HCT116 (cell line): ENCODE measurements around the gene ADARB2. TPM values are rescaled to one million over a fixed set of nuclear protein-coding genes. Genes with fewer than 3 reads are reported as not detected.
"Not testable (repeated sequence)": the region's sequence is repeated elsewhere in the genome, so short reads cannot be mapped to it uniquely, and the experiment has no call there.

Experiments
- ATAC-seq: fragments of 200-7000 bp; cut with Tn5 transposase; 2 replicates; pipeline ENCODE4 v1.9.1; 2020; ENCODE audit warnings: mild to moderate bottlenecking, moderate library complexity
- BruUV-seq: library from RNA; stranded (reverse); fragments of 400-500 nt; replicated peaks from 2 replicates; lab custom pipeline; 2021; lab: Mats Ljungman, UMichigan
- CTCF ChIA-PET: fragments of 300-600 bp; sonication (Branson Sonifier 250); formaldehyde crosslinking; loops from one replicate; lab custom pipeline; 2021; ENCODE audit warnings: antibody characterized with exemption; lab: Charles Lee
- POLR2A ChIA-PET: fragments of 300-600, 350-600 bp; sonication (Branson Sonifier 250); formaldehyde crosslinking; loops from one replicate; lab custom pipeline; 2021; ENCODE audit warnings: antibody characterized with exemption; lab: Charles Lee
- RAD21 ChIA-PET, 2 experiments: fragments of 300-600 bp; sonication (Branson Sonifier 250); formaldehyde crosslinking; loops; one replicate each; lab custom pipeline; 2023; ENCODE audit warnings: low total read pairs in 2 of 2; ENCODE audit not compliant: uncharacterized antibody in 2 of 2, unreplicated experiment in 2 of 2, low non-redundant PET in 1 of 2; lab: Charles Lee
- DNase-seq: peaks from one replicate; pipeline ENCODE4 v3.0.0-alpha.2; 2010; ENCODE audit warnings: low read depth, low spot score
- H2AFZ ChIP-seq: fragments of 200-600 bp; shearing (Covaris generic), sonication (generic); 2 replicates; pipeline ENCODE4 v1.6.1; 2017; ENCODE audit warnings: low read depth, mixed run types, mixed read lengths, antibody characterized with exemption, low read length; ENCODE audit not compliant: poor library complexity, severe bottlenecking
- H3K27ac ChIP-seq: 2 replicates; pipeline ENCODE4 v1.5.1; 2012; ENCODE audit warnings: low read depth, low read length
- H3K27me3 ChIP-seq: fragments of 200-600 bp; sonication (generic); 2 replicates; pipeline ENCODE4 v1.6.1; 2016; ENCODE audit warnings: mixed run types, low read length, mixed read lengths; ENCODE audit not compliant: insufficient read depth
- H3K36me3 ChIP-seq, 2 experiments: fragments of 200-500 bp in 1 of 2; fragments of 200-600 bp in 1 of 2; sonication (Bioruptor generic) in 1 of 2; sonication (generic) in 1 of 2; 2 replicates each; pipeline versions ENCODE4 v1.5.1 to v1.6.1; 2014 to 2016; ENCODE audit warnings: low read length in 2 of 2, inconsistent platforms in 1 of 2, mixed read lengths in 1 of 2, mixed run types in 1 of 2; ENCODE audit not compliant: insufficient read depth in 2 of 2, control insufficient read depth in 1 of 2
- H3K4me1 ChIP-seq, 2 experiments: fragments of 200-600 bp in 1 of 2; sonication (generic) in 1 of 2; 2 replicates each; pipeline versions ENCODE4 v1.5.1 to v1.6.1; 2012 to 2017; ENCODE audit warnings: low read length in 2 of 2, inconsistent platforms in 1 of 2, mild to moderate bottlenecking in 1 of 2, mixed read lengths in 1 of 2, mixed run types in 1 of 2, moderate library complexity in 1 of 2; ENCODE audit not compliant: insufficient read depth in 2 of 2, control insufficient read depth in 1 of 2
- H3K4me2 ChIP-seq: fragments of 200-600 bp; sonication (generic); 2 replicates; pipeline ENCODE4 v1.6.1; 2017; ENCODE audit warnings: mixed run types, low read length, mixed read lengths
- H3K4me3 ChIP-seq, 2 experiments: fragments of 200-600 bp in 1 of 2; sonication (generic) in 1 of 2; replicated peaks in 1 of 2; 2 replicates each; pipeline ENCODE4 v1.5.1; 2011 to 2016; ENCODE audit warnings: low read length in 2 of 2, control low read depth in 1 of 2, low read depth in 1 of 2, mild to moderate bottlenecking in 1 of 2, mixed read lengths in 1 of 2, mixed run types in 1 of 2
- H3K79me2 ChIP-seq: fragments of 200-600 bp; sonication (generic); 2 replicates; pipeline ENCODE4 v1.6.1; 2017; ENCODE audit warnings: mild to moderate bottlenecking, mixed run types, low read length, moderate library complexity, mixed read lengths; ENCODE audit not compliant: insufficient read depth
- H3K9ac ChIP-seq: fragments of 200-600 bp; sonication (generic); 2 replicates; pipeline ENCODE4 v1.6.1; 2016; ENCODE audit warnings: low read length, mixed read lengths
- H3K9me2 ChIP-seq: fragments of 200-600 bp; sonication (generic), shearing (Covaris generic); 2 replicates; pipeline ENCODE4 v1.6.1; 2017; ENCODE audit warnings: mixed run types, mild to moderate bottlenecking, moderate library complexity; ENCODE audit not compliant: insufficient read depth
- H3K9me3 ChIP-seq, 2 experiments: fragments of 200-500 bp in 1 of 2; fragments of 200-600 bp in 1 of 2; sonication (Bioruptor generic) in 1 of 2; sonication (generic) in 1 of 2; 2 replicates each; pipeline ENCODE4 v1.6.1; 2014 to 2017; ENCODE audit warnings: low read length in 2 of 2, mixed read lengths in 2 of 2, inconsistent platforms in 1 of 2, low read depth in 1 of 2, mild to moderate bottlenecking in 1 of 2, mixed run types in 1 of 2, moderate library complexity in 1 of 2; ENCODE audit not compliant: control insufficient read depth in 1 of 2, insufficient read depth in 1 of 2
- H4K20me1 ChIP-seq: fragments of 200-600 bp; sonication (generic), shearing (Covaris generic); 2 replicates; pipeline ENCODE4 v1.6.1; 2017; ENCODE audit warnings: mixed run types, mild to moderate bottlenecking, moderate library complexity; ENCODE audit not compliant: insufficient read depth
- EGR1 ChIP-seq: IDR thresholded peaks from 2 replicates; pipeline ENCODE4 v1.6.1; 2012; ENCODE audit warnings: low read depth
- EZH2 ChIP-seq: fragments of 200-600 bp; sonication (generic); IDR thresholded peaks from 2 replicates; pipeline ENCODE4 v1.6.1; 2017; ENCODE audit warnings: antibody characterized with exemption, mixed run types
- JUND ChIP-seq: IDR thresholded peaks from 2 replicates; pipeline ENCODE4 v1.6.1; 2012
- POLR2AphosphoS5 ChIP-seq: IDR thresholded peaks from 2 replicates; pipeline ENCODE4 v1.6.1; 2011; ENCODE audit warnings: mild to moderate bottlenecking, low read depth, low read length, moderate library complexity
- SRF ChIP-seq: IDR thresholded peaks from 2 replicates; pipeline ENCODE4 v1.6.1; 2012; ENCODE audit warnings: low read depth
- TCF7L2 ChIP-seq: IDR thresholded peaks from 2 replicates; pipeline ENCODE4 v1.7.0; 2011; ENCODE audit warnings: borderline replicate concordance, inconsistent platforms; ENCODE audit not compliant: insufficient read depth, insufficient read length; ENCODE audit errors: extremely low read depth
- YY1 ChIP-seq: IDR thresholded peaks from 2 replicates; pipeline ENCODE4 v1.6.1; 2011; ENCODE audit warnings: low read length, low read depth, moderate library complexity, mild to moderate bottlenecking; ENCODE audit not compliant: insufficient replicate concordance; ENCODE audit errors: extremely low read depth
- ZFX ChIP-seq: fragments of 450-650 bp; IDR thresholded peaks from 2 replicates; pipeline ENCODE4 v1.6.1; 2017
- ZNF274 ChIP-seq: fragments of 200-500 bp; sonication (Bioruptor generic); IDR thresholded peaks from 2 replicates; pipeline ENCODE4 v1.6.1; 2014; ENCODE audit warnings: mild to moderate bottlenecking, low read depth, low read length, inconsistent platforms
- intact Hi-C: fragments of 100-400 bp; cut with micrococcal nuclease; formaldehyde crosslinking; loops from 2 replicates; pipeline ENCODE4 v1.10.0; 2022
- total RNA-seq: library from RNA; stranded (reverse); gene quantifications from one replicate; pipeline ENCODE4 v1.2.1, GENCODE V29; 2021; ENCODE audit not compliant: unreplicated experiment
- TF ChIP-seq, protein P1 (sequence below): IDR thresholded peaks from 2 replicates; pipeline ENCODE4 v1.6.1; 2011; ENCODE audit warnings: mild to moderate bottlenecking, low read length, moderate library complexity; ENCODE audit not compliant: insufficient replicate concordance; ENCODE audit errors: extremely low read depth
- TF ChIP-seq, protein P2 (sequence below): IDR thresholded peaks from 2 replicates; pipeline ENCODE4 v1.6.1; 2012
- TF ChIP-seq, protein P3 (sequence below): IDR thresholded peaks from 2 replicates; pipeline ENCODE4 v1.6.1; 2012; ENCODE audit warnings: low read depth

The ADARB2 gene
- total RNA-seq, 1 experiment from 2014 or later, result not detected

- TF ChIP-seq, protein P1, sequence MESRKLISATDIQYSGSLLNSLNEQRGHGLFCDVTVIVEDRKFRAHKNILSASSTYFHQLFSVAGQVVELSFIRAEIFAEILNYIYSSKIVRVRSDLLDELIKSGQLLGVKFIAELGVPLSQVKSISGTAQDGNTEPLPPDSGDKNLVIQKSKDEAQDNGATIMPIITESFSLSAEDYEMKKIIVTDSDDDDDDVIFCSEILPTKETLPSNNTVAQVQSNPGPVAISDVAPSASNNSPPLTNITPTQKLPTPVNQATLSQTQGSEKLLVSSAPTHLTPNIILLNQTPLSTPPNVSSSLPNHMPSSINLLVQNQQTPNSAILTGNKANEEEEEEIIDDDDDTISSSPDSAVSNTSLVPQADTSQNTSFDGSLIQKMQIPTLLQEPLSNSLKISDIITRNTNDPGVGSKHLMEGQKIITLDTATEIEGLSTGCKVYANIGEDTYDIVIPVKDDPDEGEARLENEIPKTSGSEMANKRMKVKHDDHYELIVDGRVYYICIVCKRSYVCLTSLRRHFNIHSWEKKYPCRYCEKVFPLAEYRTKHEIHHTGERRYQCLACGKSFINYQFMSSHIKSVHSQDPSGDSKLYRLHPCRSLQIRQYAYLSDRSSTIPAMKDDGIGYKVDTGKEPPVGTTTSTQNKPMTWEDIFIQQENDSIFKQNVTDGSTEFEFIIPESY, result no peak
- TF ChIP-seq TCF7L2 (no peak), POLR2AphosphoS5 (no peak), JUND (no peak), ZFX (no peak), EGR1 (no peak)
- TF ChIP-seq, all 23 proteins: peak for 0
Observed at GRCh38 chr10:1251769-1252168, 485.6 kb downstream of the ADARB2 start (continued).

DNA sequence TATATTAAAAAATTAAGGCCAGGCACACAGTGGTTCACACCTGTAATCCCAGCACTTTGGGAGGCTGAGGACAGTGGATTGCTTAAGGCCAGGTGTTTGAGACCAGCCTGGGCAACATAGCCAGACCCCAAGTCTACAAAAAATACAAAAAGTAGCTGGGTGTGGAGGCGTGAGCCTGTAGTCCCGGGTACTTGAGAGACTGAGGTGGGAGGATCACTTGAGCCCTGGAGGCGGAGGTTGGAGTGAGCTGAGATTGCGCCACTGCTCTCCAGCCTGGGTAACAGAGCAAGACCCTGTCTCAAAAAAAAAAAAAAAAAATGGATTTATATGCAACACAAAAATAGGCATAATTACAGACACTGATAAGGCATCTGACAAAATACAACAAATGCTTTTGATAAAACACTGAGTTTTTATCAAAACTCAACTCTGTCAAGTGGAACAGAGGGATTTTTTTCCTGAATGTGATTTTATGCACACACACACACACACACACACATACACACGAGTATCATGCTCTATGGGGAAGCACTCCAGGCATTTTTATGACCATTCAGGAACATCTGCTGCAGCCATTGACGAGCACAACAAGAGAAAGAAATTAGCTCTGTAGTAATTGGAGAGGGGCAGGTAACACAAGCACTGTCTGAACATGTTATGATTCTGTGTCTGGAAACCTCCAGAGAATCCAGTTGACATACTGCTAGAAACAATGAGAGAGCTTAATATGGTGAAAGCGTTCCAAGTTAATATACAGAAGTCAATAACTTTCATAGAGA, 488.0 kb downstream of the ADARB2 start:
- ATAC-seq, result no peak
- POLR2A ChIA-PET, result no interaction called here
- no TSS peak for BruUV-seq

DNA sequence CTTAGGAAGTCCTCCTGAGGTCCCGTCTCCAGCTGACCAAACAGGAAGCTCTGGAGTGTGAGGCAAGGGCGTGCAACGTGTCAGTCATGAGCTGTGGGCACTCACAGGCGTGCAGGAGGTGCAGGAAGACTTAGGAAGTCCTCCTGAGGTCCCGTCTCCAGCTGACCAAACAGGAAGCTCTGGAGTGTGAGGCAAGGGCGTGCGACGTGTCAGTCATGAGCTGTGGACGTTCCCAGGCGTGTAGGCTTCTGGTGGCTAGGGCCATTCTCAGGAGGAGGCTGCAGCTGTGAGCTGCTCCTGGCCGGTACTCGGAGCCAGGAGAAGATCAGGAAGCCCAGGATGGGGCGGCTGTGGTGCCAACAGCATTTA, 489.1 kb downstream of the ADARB2 start:
- DNase-seq, H2AFZ ChIP-seq, CTCF ChIA-PET, H3K9me2 ChIP-seq, BruUV-seq, RAD21 ChIA-PET, H3K36me3 ChIP-seq, H3K27ac ChIP-seq, H3K4me2 ChIP-seq, H3K9ac ChIP-seq, H3K4me1 ChIP-seq, intact Hi-C loops, H3K9me3 ChIP-seq, H4K20me1 ChIP-seq, H3K79me2 ChIP-seq, H3K4me3 ChIP-seq, POLR2A ChIA-PET, ATAC-seq: not testable (repeated sequence)
- peaks cover 49% of the 10 kb centered on the region for H3K27me3 ChIP-seq

More for the DNA sequence above, 488.0 kb downstream of the ADARB2 start:
- H3K4me2 ChIP-seq, result no peak overlapping the region
- TF ChIP-seq, protein P2, sequence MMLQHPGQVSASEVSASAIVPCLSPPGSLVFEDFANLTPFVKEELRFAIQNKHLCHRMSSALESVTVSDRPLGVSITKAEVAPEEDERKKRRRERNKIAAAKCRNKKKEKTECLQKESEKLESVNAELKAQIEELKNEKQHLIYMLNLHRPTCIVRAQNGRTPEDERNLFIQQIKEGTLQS, result no peak
- TF ChIP-seq YY1, result no peak
- TF ChIP-seq EZH2, result no peak
- TF ChIP-seq, protein P3, sequence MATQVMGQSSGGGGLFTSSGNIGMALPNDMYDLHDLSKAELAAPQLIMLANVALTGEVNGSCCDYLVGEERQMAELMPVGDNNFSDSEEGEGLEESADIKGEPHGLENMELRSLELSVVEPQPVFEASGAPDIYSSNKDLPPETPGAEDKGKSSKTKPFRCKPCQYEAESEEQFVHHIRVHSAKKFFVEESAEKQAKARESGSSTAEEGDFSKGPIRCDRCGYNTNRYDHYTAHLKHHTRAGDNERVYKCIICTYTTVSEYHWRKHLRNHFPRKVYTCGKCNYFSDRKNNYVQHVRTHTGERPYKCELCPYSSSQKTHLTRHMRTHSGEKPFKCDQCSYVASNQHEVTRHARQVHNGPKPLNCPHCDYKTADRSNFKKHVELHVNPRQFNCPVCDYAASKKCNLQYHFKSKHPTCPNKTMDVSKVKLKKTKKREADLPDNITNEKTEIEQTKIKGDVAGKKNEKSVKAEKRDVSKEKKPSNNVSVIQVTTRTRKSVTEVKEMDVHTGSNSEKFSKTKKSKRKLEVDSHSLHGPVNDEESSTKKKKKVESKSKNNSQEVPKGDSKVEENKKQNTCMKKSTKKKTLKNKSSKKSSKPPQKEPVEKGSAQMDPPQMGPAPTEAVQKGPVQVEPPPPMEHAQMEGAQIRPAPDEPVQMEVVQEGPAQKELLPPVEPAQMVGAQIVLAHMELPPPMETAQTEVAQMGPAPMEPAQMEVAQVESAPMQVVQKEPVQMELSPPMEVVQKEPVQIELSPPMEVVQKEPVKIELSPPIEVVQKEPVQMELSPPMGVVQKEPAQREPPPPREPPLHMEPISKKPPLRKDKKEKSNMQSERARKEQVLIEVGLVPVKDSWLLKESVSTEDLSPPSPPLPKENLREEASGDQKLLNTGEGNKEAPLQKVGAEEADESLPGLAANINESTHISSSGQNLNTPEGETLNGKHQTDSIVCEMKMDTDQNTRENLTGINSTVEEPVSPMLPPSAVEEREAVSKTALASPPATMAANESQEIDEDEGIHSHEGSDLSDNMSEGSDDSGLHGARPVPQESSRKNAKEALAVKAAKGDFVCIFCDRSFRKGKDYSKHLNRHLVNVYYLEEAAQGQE, result no peak
- TF ChIP-seq SRF, result no peak
- no peak for TF ChIP-seq EGR1
- TF ChIP-seq ZNF274, result no peak
- TF ChIP-seq, all 23 proteins: peak for 0
- Histone ChIP-seq H3K79me2 (no peaks in the 10 kb centered on the region), H3K4me3 (no peak overlapping the region), H3K27ac (no peak overlapping the region), H4K20me1 (no peaks in the 10 kb centered on the region), H3K9me3 (no peaks in the 10 kb centered on the region), H2AFZ (no peak overlapping the region), H3K4me1 (no peaks in the 10 kb centered on the region), H3K9me2 (no peaks in the 10 kb centered on the region), H3K9ac (no peak overlapping the region), H3K27me3 (peaks cover 58% of the 10 kb centered on the region), H3K36me3 (no peaks in the 10 kb centered on the region)
- DNase-seq, result no peak
- ChIA-PET CTCF (no interaction called here), RAD21 (no interaction called here)
- intact Hi-C loops, result no loop called here
